ENCODE measurements around the gene TJP1.
A peak's percentile ranks its signal among the peaks of the same experiment; 100 is the strongest.
"Not testable (repeated sequence)": the region's sequence is repeated elsewhere in the genome, so short reads cannot be mapped to it uniquely, and the experiment has no call there.

The TJP1 gene

DNA sequence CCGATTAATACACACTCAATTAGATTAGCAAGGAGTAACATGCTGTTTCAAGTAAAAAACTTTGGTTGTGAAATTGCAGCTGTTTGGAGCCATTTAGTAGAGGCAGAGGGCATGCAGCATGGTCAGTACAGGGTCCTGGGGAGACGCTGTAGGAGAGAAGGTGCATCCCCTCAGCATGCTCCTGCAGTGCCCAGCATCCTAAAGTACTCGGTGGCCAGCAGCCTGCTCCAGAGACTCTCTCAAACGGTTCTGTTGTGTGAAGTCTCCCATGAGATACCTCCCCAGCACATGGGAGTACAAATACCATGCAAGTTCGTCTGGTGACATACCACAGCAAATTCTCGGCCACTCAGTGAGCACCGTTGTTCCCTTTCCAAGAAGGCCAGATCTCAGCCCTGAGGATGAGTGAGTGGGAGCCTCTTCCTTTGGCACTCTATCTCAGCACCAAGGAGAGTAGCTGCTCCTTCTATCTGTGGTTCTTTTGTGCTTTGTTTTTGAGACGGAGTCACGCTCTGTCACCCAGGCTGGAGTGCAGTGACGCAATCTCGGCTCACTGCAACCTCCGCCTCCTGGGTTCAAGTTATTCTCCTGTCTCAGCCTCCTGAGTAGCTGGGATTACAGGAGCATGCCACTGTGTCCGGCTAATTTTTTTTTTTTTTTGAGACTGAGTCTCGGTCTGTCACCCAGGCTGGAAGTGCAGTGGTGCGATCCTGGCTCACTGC is 72.7 kb downstream of the TJP1 start:
- no peak for DNase-seq

DNA sequence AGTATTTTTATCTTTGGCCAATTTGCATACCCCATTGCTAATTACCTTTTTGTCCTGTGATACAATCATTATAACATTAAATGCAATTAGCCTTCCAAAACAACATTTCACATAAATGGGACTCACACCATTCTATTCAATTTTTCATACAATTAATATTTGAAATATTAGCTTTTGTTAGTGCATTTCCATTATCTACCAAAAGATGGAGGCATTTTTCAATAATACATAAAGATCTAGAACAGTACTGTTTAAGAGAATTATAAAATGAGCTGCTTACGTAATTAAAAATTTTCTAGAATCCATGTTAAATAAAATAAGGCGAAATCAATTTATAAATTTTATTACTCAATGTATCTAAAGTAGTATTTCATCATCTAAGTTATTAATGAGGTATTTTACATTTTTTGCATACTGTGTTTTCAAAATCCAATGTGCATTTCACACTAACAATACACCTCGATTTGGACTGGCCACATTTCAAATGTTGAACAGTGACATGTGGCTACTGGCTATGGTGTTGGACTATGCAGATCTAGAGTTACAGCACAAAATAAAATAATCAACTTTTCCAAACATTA is 74.3 kb downstream of the TJP1 start:
- DNase-seq, result no peak

DNA sequence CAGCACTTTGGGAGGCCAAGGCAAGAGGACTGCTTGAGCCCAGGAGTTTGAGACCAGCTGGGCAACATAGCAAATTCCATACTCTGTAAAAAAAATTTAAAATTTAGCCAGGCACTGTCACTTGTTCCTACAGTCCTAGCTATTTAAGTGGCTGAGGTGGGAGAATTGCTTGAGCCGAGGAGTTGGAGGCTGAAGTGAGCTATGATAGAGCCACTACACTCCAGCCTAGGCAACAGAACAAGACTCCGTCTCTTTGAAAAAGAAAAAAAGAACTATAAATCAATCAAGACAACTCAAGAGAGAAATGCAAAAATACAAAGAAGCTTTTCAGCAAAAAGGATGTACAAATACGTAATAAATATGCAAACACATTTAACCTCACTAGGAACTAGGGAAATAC is 78.8 kb downstream of the TJP1 start:
- DNase-seq, result no peak

DNA sequence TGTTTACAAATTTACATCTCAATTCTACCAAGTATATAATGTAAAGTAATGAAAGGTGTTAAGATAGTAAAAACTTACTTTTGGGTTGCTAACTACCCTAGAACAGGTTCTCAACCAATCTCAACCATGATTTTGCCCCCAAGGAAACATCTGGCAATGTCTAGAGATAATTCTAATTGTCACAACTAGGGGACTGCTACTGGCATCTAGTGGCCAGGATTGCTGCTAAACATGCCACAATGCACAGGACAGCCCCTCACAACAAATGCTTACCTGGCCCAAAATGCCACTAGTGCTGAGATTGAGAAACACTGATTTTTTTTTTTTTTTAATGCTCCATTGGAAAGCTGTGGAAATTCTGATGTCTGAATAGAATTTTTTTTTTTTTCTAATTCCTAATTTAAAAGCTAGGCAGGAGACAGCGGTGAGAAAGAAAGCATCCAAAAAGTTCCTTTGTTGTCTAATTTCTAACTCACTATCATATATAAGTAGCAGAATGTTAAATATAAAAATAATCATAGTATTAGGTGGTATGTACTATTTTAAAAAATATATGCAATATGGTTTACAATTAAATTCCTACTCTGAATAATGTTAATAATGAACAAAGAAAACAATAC is 81.5 kb downstream of the TJP1 start:
- DNase-seq, result no peak

DNA sequence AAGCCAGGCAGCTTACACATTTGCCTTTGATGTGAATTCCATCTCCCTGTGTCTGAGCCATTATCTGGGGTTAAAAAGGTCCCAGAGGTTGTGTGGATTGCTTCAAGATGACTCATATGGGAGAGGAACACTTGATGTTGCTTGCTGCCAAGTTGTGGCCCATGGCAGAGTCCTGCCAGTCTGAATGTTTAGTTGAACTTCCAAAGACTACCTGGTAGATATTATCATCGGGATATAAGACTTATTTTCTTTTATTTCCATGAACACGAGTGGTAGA is 85.6 kb downstream of the TJP1 start:
- DNase-seq, result peak; percentile 86

DNA sequence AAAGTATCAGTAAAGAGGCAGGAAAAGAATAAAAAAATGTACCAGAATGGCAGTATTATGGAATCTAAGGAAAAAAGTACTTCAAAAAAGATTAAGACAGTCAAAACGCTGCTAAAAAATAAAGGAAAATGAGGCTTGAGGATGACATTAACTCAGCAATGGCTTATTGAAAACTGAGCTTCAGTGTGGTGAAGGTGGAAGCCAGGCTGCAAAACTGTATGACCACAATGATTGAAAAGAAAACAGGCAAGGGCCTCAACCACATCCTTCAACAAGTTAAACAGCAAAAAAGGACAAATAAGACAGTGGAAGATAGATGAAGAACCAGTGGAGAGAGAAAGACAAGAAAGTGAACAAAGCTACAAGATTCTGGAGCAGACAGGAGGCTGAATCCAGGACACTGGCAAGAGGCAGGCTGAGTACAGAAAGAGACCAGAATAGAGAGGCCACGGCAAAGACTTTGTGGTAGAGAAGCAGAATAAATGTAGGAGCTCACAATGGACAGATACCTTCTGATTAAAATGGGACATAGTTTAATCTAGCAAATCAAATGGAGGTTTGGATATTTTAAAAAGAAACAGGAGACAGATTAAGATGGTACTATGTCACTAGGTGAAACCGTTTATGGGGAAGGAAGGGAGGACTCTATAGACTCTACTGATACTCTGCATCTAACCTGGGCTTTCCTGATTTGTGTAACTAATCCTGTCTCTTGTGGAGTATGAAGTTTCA is 86.1 kb downstream of the TJP1 start:
- DNase-seq, result no peak

DNA sequence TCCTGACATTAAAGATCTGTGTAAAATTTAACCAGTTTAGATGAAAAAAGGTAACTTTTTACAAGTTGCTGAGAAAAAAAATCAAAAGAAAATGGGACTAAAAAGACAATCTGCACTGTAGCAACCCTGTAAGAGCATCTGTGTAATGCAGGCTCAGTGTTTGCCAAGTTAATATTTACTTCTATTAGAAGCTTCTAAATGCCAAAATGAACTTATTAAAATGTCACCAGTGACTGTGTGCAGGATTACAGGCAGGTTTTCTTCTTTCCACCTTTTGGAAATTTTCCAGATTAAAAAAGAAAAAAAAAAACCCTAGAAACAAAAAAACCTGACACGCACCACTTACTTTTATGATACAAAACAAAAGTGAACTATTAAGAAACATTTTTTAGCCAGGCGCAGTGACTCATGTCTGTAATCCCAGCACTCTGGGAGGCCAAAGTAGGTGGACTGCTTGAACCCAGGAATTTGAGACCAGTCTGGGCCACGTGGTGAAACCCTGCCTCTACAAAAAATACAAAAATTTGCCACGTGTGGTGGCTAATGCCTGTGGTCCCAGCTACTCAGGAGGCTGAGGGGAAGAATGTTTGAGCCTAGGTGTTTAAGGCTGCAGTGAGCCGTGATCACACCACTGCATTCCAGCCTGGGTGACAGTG is 87.2 kb downstream of the TJP1 start:
- DNase-seq, result peak; percentile 59

DNA sequence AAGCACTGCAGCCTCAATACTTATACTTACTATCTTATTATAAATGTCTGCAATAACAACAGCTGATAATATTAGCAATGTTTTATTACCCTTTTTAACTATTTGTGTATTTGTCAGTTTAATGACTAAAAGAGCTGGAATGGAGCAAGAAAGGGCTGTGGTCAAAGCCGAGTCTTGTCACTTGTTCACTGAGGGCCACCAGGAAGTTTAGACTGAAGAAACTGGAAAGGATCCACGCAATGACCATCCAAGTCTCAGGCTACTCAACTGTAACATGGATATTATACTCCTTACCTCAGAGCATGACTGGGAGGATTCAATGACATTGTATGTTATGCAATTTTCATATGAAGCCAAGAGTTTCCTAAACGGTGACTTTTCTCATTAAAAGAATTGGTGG is 90.4 kb downstream of the TJP1 start:
- DNase-seq, result no peak

DNA sequence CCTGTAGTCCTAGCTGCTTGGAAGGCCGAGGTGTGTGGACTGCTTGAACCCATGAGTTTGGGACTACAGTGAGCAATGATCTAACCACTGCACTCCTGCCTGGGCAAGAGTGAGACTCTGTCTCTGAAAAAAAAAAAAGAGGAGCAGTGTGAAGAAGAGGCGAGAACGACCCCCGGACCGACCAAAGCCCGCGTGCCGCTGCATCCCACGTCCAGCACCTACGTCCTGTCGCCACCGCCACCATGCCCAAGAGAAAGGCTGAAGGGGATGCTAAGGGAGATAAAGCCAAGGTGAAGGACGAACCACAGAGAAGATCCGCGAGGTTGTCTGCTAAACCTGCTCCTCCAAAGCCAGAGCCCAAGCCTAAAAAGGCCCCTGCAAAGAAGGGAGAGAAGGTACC is 91.8 kb downstream of the TJP1 start:
- not testable (repeated sequence) for DNase-seq

DNA sequence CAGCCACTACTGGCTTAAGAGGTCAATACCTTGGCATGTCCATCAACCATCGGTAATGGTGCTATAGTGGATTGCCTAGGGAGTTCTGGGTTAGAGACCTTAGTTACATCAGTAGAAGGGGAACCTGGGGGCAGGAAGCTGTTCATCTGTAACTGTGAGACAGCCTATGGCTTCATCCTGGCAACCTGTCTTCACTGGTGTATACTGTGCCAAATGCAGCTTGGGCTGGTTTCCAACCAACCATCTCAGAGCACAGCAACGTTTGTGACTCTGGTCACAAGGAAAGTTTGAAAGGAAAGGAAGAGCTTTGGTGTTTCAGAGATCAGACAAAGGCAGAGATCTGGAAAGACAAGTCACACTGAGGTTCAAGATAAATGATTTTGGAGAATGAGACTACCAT is 93.8 kb downstream of the TJP1 start:
- no peak for DNase-seq

DNA sequence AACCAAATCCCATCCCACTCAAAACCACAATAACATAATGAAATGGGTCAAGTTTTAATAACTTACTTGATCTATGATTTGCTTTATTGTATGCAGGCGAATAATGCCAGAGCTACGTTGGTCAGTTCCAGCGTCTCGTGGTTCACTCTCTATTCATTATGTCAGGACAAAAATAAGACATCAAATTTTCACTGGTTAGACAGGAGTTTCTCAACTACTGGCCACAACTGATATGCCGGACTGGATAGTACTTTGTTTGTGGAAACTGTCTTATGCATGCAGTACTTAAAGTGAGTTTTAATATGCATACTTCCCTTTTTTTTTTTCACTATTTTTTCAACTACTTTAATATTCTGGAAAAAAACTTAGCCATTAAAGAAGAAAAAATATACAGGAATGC is 94.4 kb downstream of the TJP1 start:
- DNase-seq, result no peak

DNA sequence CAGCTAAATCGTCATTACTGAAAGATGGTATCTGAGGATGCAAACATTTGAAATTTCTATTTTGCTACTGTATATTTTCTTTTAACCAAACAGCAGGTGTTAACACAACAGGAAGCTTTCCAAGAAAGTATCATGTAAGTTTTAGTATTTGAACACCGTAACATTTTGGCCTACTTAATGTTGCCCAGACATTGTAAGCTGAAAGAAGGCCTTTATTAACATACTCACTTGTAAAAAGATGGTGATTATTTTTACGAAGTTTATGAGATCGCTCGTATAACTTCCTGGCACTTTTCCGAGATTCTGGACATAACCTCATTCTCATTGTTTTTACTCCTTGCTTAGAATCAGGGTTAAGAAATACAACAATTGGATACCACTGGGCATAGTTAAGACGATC is 95.7 kb downstream of the TJP1 start:
- no peak for DNase-seq

DNA sequence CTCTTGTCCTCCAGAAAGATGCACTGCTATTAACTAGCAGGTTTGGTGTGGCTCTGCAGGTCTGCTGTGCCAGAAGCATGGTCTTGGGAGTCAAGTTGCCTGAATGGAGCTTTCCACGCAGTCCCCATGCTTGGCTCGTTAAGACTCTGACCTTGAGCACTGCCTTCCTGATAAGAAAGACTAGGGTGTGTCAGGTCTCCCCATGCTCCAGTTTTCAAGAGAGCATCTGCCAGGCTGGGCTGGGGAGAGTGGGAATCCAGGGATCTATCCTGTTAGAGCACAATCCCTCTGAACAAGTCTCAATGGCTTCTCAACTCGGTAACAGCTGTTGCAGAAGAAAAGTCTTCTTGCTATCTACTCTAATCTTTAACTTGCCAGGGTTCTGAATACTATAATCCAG is 98.2 kb downstream of the TJP1 start:
- DNase-seq, result no peak

DNA sequence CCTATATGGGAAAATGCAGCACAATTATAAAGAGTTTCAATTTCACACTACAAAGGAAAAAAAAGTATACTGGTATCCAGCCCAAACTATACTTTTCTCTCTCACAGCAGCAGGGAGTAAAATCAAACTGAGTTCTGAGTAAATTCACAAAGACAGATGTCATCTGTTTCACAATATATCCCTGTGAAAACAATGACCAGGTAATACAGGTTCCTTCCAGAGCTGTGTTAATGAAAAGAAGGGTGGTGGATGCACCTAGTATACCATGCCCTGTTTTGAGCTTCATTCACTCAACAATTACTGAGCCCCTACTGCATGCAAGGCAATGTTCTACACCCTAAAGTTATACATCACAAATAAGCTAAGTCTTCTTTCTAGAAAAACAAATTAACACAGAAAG is 108.5 kb downstream of the TJP1 start:
- no peak for DNase-seq

DNA sequence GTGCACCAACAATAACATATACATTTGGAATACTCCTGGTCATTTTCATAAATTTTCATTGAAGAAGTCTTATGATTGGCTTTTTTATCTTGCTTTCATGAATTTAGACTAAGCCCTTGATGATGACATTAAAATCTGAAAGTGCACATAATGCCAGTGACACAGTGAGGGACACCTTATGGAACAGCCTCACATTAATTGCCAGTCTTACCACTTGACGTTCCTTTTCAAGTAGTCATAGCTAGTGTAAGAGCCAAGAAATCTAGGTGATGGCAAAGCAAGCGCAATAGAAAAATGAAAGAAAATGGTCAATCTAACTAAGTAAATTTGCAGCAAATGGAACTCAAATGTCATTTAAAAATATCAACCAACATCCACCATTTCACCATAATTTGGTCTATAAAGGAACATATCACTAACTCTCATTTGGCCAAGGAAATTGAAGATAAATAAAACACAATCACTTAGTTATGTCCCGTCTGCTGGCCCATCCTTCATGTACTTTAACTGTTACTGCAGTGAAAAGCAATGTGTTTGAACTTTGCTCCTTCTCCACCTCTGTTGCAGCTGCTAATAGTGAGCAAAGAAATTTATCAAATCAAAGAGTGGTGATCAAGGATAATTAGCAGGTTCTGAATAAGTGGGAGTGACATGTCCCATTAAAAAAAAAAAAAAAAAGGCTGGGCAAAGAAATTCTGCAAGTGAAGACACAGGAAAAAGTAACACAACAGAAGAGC is 110.0 kb downstream of the TJP1 start:
- no peak for DNase-seq

DNA sequence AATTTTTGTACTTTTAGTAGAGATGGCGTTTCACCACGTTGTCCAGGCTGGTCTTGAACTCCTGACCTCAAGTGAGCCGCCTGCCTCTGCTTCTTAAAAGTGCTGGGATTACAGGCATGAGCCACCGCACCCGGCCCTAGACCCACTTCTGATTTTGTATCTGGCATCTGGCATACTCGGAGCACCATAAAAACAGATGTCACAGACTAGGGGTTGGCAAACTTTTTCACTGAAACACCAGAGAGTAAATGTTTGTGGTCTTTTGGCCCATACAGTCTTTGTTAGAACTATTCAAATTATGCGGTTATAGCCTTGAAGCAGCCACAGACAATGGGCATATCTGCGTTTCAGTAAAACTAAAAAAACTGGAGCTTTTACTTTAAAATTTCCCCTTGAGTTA is 110.7 kb downstream of the TJP1 start:
- DNase-seq, result no peak

DNA sequence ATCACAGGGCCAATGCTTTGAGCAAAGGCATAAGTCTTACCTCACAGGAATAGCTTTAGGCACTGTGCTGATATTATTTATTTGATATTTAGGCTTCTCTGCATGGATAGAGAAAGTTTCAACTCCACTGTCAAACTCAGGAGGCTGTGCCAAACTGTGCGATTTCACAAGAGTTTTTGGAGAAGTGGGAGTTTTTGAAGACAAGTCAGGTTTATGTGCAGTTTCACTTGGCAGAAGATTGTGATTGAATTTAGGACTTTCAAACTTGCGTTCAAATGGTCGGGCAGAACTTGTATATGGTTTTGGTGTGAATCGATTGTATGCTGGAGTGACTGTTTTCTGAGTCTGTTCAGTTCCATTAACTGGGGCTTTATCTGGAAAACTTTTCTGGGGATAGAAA is 113.7 kb downstream of the TJP1 start:
- DNase-seq, result no peak

DNA sequence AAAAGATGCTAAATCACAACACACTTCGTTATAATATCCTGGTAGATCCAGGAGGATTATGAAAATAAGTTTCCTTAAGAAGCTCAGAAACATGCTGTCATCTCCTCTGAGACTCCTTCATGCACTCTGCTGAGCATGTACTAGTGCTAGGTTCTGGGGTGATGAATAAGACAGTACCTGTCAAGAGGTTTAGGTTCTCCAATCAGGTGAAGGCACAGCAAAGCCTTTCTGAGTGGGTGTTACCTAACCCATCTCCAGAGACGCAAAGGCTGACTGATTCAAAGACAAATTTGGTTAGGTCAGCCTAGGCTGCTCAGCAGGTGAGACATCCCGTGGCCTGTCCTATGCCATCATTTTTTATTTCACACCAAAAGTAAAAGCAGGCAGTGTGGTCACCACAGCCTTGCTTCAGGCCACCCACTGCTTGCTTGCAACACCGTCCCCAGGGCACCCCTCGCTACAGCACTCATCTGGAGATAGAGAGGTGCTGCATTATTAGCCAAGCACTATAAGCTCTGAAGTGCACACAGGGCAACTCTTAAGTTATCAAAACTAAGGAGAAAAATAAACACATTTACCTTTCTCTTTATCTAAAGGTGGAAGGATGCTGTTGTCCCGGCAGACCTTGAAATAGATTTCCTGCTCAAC is 117.2 kb downstream of the TJP1 start:
- DNase-seq, result no peak

DNA sequence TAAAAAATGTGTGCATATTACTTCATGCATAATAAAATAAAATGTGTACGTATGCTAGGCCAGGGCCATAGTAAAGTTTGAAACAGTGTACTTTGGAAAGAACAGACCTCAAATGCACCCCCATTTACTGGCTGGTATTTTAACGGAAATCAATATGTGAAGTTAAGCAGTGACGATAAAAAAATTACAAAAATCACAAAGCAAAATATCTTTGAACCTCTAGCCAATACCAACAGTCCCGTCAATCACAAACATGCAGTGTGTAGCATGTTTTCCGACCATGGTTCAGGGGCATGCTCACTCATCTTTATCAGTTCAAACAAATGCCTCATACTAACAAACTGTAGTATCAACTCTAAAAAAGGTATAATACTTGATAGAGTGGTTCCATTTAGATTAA is 121.1 kb downstream of the TJP1 start:
- no peak for DNase-seq

DNA sequence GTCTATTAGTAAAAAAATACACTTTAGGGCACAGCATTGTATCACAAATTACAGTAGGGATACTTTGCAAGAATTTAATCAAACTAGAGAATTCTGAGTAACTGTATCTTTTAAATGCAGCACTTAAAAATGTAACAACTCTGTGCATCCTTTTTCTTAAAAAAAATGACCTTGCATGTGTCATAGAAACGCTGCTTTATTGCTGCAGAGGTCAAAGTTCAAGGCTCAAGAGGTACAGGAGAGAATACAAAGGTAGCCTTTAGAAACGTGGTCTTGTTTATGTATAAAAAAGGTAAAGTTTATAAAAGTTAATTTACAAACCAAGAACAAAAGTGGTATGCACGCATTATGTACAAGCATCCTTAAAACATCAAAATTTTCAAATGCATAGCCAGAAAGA is 122.0 kb downstream of the TJP1 start:
- no peak for DNase-seq

DNA sequence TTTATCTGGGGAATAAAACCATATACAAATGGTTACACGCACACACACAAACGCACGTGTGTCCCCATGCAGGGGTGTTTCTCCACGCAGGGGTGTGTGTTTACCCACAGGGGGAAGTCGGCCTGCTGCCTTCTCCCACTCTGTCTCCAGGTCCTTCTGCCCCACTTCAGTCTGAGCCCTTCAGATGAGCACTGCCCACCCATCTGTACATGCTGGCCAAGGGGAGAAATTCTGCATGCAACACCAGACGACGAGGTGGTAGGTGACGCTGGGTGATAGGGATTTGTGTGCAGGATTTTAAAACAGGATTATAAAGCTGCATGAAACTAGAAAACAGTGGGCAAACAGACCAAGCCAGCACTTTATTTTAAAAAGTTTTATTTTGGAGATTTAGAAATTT is 122.5 kb downstream of the TJP1 start:
- DNase-seq, result no peak

DNA sequence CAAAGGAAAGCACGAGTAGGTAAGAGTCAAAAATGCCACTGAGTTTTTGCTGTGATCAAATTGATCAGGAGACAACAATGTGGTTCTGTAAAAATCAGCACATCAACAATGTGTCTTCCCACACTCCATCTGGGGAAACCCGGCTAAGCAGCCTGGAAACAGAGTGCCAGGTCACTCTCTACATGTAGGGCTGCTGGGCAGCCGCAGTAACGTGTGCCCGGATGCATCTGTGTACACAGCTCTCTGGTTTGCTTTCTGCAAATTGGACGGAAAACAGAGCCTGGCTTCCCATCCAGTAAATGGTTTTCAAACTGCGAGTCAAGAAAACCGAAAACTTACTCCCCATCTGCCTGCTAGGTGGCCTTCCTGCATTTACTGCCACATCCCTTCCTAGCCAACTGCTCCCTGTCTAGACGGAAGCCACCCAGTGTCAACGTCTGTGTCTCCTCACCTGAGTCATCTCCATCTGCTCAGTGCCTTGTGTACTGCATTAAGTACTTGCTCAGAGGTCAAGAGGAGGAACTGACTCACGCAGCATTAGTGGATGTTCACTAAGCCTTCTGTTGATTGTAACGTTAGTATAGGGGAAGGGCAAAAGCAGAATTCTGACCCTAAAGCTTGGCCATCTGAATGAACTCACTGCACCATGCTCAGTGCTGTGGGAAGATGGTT is 124.1 kb downstream of the TJP1 start:
- DNase-seq, result no peak

All from NCI-H226 (cell line).